GM19372 (cell line): ENCODE data around the gene NELL2.
A peak's percentile ranks its signal among the peaks of the same experiment; 100 is the strongest.
"Not testable (repeated sequence)": the region's sequence is repeated elsewhere in the genome, so short reads cannot be mapped to it uniquely, and the experiment has no call there.

Experiments
- ATAC-seq: cut with Tn5 transposase; IDR thresholded peaks from one replicate; pipeline ENCODE4 v1.9.1; 2021; ENCODE audit warnings: mild to moderate bottlenecking, low read depth, moderate library complexity; ENCODE audit not compliant: unreplicated experiment

The NELL2 gene

DNA sequence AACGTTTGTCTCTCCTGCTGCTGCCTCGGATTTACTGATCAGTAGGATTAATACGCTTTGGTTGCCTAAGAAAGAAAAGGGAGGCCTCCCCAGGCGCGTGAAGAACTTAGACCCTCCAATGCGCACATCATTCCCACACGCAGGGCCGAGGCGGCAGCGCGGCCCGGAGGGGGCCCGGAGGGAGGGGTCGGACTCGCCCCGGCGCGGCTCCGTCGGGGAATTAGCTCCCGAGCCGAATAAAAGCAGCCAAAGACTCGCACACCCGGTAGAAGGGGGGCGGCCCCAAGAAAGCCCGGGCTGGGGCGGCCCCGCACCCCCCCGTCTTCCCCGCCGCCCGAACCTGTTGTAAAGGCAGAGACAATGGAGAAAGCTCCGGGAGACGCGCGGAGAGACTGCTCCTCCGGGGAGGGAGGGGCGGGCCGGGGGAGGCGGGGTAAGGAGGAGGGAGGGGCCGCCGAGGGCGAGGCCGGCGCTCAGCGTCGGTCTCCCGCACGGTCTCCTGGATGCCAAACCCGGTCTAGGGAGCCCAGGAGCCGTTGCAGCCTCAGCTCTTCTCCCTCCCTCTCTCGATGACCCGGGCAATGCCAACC is at the start of gene NELL2:
TSS of gene NELL2 (minus strand) at position 362 of the 590 bp plus-strand sequence. CDS start 446 bp downstream, outside the sequence.
- ATAC-seq = no peak

DNA sequence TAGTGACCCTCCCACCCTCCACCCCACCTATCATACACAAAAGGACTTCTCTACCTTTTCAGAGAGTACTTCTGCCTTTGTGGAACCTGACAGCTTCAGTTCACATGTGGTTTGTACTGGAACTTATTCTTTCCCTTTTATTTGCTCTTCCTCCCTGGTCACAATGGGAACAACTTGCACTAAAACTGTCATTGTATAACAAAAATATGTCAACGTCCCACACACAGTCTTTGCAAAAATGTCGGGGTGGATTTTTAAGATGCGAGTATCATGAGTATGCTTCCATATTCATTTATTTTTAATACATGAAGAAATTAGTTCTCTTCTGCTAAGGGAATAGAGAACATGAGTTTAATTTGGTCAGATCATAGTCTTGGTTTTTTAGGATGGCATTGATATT is 45.6 kb upstream of the NELL2 start:
- no peak for ATAC-seq

DNA sequence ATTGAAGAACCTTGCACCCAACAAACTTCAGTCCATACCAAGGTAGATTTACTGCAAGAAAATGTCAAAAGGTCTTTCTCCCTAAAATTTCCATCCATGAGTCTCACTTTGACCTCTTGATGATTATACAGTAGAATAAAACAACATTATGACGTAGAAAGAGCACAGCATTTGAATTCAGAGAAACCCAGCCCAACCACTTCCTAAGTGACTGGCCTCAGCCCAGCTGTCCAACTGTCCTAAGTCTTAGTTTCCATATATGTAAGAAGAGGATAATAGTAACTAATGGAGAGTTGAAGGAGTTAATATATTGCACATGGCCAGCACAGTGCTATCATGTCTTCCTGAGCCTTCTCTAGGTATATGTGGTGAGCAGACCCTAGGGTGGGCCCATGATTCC is 41.0 kb upstream of the NELL2 start:
- ATAC-seq = no peak

DNA sequence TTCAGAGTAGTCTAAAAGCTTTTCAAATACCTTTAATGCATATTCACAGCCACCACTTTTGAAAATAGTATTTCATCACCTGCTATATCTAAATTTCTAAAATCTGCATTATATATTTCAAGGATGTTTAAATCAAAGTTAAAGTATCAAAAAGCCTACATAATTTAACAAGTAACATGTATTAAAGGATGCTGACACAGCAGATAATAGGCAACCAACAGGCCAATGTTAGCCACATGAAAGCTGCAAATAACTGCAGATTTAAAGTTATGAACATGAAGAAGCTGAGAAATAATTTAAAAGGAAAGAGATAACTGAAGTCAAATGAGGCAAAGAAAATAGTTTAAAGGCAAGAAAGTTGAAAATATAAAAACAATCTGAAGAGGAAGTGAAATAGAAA is 39.8 kb upstream of the NELL2 start:
- no peak for ATAC-seq

DNA sequence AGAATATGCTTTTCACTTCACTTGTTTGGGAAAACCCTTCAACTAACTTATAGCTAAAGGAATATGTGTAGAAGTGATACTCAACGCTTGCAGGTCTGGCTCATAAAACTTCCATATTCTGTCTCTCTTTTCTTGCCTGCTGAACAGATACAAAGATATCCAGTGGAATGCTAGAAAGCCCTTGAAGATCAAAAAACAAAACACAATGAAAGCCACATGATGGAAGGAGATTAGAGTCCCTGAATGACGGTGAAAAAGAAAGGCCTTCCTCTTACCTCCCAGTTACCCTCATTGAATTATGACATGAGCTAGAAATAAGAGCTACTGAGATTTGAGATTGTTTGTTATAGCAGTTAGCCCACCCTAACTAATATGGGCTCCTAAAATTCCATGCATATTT is 28.2 kb upstream of the NELL2 start:
- no peak for ATAC-seq

DNA sequence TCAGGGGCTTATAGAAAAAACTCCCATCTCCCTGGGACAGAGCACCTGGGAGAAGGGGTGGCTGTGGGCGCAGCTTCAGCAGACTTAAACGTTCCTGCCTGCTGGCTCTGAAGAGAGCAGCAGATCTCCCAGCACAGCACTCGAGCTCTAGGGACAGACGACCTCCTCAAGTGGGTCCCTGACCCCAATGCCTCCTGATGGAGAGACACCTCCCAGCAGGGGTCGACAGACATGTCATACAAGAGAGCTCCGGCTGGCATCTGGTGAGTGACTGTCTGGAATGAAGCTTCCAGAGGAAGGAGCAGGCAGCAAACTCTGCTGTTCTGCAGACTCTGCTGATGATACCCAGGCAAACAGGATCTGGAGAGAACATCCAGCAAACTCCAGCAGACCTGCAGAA is 22.0 kb upstream of the NELL2 start:
- not testable (repeated sequence) for ATAC-seq

DNA sequence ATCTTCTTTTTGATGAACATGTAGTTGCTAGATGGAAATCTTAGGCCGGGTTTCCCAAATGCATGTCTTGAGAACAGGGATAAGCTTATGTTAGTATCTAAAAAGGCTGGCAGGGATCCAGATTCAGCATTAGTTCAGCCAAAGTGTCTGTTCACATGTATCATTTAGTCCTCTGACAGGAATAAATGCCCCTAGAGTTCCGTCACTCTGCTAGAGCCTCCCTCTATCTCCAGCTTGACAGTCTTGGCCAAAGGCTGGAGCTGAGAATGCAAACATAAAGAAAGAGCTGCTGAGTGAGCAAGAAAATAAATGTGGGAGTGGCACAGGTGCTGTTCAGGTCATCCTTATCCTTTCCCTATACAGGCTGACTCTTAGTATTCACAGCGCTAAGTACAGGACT is 13.8 kb upstream of the NELL2 start:
- ATAC-seq = no peak

DNA sequence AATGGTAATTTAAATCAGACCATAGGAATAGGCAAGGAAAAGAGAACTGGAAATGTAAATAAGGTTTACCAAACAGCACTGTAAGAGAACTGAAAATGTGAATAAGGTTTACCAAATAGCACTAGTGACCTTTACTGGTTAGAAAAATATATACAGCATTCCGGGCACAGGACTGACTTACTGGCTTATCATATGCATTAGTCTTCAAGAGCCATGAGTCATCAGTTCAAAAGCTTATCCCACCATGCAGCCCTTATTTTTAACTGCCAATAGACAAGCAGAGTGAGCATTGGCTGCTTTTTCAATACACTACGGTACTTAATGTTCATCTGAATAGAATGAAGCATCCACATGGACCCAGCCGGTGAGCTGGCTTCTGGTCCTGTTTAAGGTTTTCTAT is 13.0 kb upstream of the NELL2 start:
- ATAC-seq = no peak

DNA sequence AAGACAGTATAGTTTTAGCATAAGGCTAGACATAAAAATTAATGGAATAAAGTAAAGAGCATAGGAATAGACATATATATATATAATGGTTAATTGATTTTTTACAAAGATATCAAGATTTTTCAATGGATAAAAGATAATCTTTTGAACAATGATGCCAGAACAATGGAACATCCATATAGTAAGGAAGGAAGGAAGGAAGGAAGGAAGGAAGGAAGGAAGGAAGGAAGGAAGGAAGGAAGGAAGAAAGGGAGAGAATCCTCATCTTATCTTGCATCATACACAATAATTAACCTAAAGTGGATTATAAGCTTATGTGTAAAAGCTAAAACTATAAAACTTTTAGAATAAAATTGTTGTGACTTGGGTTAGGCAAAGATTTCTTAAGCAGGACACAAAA is 9.8 kb upstream of the NELL2 start:
- no peak for ATAC-seq

DNA sequence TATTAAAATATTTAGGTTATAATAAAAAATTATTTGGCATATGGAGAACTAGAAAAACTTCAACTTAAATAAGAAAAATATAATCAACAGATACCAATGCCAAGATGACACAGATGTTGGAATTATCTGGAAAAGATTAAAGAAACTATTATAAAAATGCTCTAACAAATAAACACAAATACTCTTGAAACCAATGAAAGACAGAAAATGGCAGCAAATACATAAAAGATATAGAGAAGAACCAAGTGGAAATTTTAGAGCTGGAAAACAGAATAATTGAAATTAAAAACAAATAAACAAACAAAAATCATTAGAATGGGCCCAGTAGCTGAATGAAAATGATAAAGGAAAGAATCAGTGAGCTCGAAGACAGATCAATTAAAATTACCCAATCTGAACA is 5.1 kb upstream of the NELL2 start:
- no peak for ATAC-seq

DNA sequence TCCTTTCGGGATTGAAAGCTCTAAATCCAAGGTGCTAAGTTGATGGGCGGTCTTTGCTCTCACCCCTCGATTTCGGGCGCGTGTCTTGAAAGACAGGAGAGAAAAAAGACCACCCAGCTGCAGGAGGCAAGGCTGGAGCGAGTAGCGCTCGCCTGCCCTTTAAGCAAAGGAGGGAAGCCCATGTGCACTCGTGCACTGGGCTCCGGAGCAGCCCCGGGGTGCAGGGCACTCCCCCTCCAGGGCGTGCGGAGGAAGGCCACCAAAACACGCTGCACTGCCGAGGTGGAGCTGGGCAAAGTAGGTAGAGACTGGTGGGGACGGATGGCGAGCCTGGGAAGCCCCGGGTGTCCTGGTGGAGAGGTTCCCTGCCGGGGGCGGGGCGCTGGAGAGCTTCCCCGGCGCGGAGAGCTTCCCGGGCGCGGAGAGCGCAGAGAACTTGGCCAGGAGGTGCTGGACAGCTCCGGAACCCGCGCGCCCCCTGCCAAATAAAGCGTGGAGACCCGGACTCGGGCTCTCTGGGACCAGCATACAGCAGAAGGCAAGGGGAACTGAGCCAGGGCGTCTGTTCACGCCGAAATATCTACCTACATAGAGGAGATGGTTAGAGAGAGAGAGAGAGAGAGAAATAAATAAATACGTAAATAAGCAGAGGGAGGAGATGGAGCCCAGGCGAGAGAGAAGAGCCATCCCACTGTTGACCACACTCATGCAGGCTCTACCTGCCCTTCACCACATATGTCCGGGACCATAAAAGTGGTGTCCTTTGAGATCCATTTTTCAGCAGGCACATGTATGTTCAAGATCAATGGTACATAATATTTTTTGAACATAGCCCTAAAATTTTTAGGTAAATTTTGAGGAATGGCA is 662 bp upstream of the NELL2 start:
- no peak for ATAC-seq

DNA sequence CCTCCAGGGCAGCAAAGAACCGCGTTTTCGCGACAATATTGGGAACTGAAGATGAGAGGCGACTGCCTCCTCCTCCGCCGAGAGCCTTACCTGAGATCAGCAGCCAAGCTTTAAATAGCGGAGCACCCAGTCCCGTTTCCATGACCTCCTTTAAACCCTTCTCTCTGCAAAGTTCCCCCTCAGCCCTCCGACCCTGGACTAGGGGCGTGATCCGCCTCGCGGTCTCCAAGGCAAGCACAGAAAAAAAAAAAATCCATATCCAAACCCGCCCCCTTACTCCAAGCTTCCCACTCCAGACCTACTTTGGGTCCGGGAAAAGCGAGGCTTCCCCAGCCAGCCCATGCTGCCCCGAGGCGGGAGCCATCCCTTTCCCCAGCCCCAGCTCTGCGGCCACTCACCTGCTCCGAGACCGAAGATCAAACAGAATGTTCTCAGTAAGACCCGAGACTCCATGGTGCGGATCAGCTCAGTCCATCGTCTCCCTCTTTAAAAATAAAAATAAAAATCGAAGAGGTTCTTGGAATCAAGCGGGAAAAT is 630 bp downstream of the NELL2 start:
- no peak for ATAC-seq

DNA sequence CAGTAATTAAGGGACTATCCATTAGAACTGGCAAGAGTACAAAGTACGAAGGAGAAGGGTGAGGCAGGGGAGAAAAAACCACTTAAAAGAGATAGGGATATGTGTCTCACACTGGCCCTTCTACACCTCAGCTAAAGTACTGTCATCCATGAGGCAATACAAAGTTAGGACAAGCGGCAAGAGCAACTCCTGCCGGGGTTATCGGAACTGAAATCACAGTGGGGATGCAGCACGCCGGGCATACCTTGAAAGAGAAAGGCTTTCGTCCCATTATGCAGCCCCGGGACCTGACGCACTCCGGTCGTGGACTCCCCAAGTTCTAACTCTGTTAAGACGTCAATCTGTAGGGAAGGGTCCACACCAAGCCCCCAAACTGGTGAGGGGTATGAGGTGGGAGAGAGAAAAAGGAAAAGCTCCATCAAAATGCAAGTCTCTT is 1.1 kb downstream of the NELL2 start:
- no peak for ATAC-seq

DNA sequence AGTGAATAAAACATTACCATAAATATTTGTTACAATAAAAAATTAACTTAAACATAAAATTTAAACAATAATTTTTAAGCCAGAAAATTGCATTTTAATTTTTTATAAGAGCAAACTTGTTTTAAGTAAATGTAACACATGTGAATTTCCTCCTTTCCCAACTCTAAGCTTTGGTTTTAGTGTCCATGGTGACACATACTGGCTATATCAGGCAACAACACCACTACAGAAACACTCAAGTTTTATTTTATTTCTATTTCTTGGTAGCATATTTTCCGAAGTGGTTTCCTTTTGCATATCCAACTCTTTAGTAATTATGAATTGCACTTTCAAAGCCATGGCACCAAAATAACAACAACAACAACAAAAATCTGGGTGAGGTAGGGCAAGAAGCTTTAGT is 2.2 kb downstream of the NELL2 start:
- ATAC-seq = no peak

DNA sequence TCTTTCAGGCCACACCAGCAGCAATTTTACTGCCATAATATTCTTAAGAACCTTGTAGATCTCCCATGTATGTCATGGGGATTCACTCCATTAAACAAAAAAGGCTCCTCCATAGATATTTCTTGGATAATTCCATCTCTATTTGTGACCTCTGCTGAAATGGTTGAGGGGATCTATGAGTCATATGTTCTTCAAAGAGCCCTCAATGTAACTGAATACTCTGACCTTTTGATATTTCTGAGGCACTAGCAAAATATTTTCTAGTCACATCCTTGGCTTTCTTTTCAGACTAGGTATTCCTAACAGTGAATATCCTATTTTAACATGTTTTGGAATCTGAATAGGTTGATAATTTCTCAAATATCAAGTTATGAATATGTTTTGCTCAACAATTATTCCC is 6.6 kb downstream of the NELL2 start:
- no peak for ATAC-seq

DNA sequence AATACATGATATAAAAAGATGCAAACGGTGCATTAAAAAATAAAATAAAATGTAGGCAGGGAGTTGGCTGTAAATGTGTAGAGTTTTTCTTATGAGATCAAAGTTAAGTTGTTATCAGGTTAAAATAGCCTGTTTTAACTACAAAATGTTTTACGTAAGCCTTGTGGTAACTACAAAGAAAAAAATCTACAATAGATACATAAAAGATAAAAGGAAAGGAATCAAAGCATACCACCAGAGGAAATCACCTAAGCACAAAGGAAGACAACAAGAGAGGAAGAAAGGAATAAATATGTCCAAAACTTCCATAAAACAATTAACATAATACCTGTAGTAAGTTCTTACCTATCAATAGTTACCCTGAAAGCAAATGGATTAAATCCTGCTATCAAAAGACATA is 12.2 kb downstream of the NELL2 start:
- no peak for ATAC-seq

DNA sequence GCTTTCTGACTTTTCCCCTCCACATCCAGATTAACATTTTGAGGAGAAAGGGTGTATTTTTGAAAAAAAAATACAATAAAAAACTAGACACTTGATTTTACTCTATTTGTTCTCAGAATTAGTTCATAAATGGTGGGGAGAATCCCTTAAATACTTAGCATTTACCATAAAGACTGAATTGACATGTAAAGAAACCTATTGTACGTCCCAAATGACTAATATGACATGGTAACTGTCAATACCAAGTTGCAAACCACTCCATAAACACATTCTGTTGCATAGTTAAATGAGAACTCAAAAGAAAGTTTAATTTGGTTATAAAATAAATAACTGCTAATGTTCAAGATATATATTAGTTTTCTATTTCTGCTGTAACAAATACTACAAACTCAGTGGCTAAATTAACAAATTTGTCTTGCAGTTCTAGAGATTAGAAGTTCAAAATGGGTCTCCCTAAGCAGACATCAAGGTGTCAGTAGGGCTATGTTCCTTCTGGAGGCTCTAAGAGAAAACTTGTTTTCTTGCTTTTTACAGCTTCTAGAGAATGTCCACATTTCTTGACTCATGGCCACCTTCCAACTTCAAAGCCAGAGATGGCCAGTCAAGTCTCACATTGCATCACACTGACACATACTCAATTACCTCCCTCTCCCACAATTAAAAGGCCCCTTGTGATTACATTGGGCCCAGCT is 16.0 kb downstream of the NELL2 start:
- ATAC-seq = no peak

DNA sequence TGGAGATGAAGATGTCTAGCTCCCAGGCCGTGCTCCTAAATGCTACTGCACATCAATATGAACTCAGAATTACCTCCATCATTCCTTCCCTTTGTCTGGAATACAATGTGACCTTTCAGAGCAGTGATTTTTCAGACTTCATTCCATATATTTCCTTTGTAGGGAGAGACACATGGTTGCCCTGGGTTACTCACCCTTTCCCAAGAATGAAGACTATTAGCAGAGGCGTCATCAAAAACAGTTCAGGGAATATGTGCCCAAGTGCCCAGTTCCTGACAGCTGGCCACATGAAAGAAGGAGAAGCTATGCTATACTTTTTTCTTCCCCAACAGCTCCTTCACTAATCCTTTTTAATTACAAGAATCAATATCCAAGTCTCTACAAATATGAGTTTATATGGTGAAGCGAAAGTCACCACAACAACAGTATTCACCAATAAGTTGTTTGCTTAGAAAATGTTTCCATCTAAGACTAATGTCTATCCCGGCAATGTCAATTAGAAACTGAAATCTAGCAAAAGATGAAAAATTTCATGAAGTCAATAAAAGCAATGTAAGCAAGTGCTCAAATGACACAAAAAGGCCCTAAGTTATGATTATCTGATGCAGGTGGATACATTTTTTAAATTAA is 17.8 kb downstream of the NELL2 start:
- ATAC-seq = no peak

DNA sequence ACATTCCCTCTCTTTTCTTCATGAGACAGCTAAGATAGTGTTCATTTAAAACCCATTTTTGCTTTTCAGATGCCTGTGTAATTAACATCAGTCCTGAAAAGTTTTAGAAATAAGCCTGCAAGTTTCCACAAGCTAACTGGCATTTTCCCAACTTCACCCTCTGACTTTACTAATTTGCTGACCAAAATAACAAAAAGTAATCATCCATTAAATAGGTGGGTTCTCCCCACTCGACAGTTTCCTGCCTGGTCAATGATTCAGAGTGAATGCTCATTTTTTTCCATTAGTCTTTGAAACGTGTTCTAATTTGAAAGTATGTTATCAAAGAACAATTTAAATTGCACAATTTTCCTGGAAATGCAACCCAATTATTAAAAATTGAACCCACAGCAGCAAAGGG is 23.6 kb downstream of the NELL2 start:
- ATAC-seq = no peak

DNA sequence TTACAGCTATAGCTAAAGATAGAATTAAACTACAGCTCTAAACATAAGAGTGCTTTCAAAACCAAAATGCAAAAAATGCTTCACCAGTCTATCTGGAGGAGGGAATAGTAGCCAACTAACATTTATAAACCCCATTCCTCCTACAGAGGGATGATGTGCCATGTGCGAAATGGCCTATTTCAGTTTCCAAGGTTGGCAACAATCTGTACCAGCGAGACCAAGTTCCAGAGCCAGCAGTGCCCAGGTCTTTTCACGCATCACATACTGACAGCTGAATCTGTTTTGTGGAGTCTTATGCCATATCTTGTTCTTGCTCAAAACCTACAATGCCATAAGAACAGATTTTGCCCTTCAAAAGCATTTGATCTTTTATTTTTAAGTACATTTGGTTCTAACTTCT is 24.5 kb downstream of the NELL2 start:
- no peak for ATAC-seq

DNA sequence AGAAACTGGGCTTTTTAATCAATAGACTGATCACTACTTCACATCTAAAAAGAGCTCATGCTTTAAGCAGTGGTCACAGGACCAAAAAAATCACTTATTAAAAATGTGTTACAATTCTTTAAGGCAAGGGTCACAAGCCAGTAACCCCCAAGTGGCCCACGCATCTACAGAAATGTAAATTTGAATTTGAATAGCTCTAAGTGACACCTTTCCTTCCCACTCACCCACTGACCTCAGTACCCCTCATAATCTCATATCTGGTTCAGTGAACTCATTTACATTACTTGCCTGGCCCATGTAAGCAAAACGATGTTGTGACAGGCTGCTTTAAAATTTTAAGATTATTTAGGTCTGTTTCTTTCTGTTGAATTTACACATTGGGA is 27.4 kb downstream of the NELL2 start:
- ATAC-seq = peak; percentile 41
